Gastrocnemius medialis (tissue), 4 donors: Measurements from ENCODE around the gene PRKCE. TPM values are rescaled to one million over a fixed set of nuclear protein-coding genes. Genes with fewer than 3 reads are reported as not detected.

Experiments
- ATAC-seq, 2 donors: fragments of 150-250 bp; one replicate each; pipeline ENCODE4 v1.9.1; 2016
- DNase-seq, 2 donors: peaks; one replicate each; pipeline ENCODE4 v3.0.0-alpha.2; 2019
- H3K27ac ChIP-seq, 4 donors: fragments of 200-600 bp; sonication (generic); 1 replicate in 1 of 4; 2 replicates in 3 of 4; pipeline ENCODE4 v1.5.1; 2016 to 2018; ENCODE audit warnings: mild to moderate bottlenecking in 2 of 4, moderate library complexity in 1 of 4
- H3K27me3 ChIP-seq, 3 donors: fragments of 200-600 bp; sonication (generic) in 2 of 3; 1 replicate in 1 of 3; 2 replicates in 2 of 3; pipeline versions ENCODE4 v1.5.1 to v1.6.0; 2016 to 2019; ENCODE audit warnings: mild to moderate bottlenecking in 1 of 3, moderate library complexity in 1 of 3
- H3K36me3 ChIP-seq, 2 donors: fragments of 200-600 bp; sonication (generic) in 1 of 2; one replicate each; pipeline ENCODE4 v1.5.1; 2017 to 2018
- H3K4me1 ChIP-seq, 2 donors: fragments of 200-600 bp; sonication (generic) in 1 of 2; one replicate each; pipeline ENCODE4 v1.5.1; 2016 to 2017; ENCODE audit warnings: mild to moderate bottlenecking in 2 of 2
- H3K4me3 ChIP-seq, 4 donors: fragments of 200-600 bp; sonication (generic) in 3 of 4; 1 replicate in 1 of 4; 2 replicates in 3 of 4; pipeline ENCODE4 v1.5.1; 2016 to 2019; ENCODE audit warnings: mild to moderate bottlenecking in 2 of 4
- H3K9me3 ChIP-seq, 3 donors: fragments of 200-600 bp; sonication (generic) in 2 of 3; 1 replicate in 1 of 3; 2 replicates in 2 of 3; pipeline ENCODE4 v1.5.1; 2016 to 2019
- POLR2A ChIP-seq, 2 donors: fragments of 450-650 bp; IDR thresholded peaks; one replicate each; pipeline ENCODE4 v1.6.1; 2017; ENCODE audit warnings: antibody characterized with exemption in 2 of 2, mild to moderate bottlenecking in 2 of 2, moderate library complexity in 2 of 2
- in situ Hi-C, 4 donors: fragments of 200-750 bp; cut with MboI; loops; one replicate each; pipeline versions ENCODE4 v1.15.0 to v1.8.0; 2017; ENCODE audit warnings: low sequenced_read_pairs in 4 of 4
- intact Hi-C: fragments of 100-400 bp; cut with DNase I; formaldehyde crosslinking; loops from one replicate; pipeline ENCODE4 v1.15.1; 2023; ENCODE audit warnings: low total_unique reads
- total RNA-seq, 4 donors: library from RNA; depleted of rRNA; stranded (reverse); fragments of >200 nt; gene quantifications; one replicate each; pipeline versions ENCODE4 v1.1.0 to v1.2.3, GENCODE V29; 2016
- TF ChIP-seq, protein P1 (sequence below), 5 experiments: fragments of 450-650 bp in 3 of 5; fragments of 200-600 bp in 2 of 5; sonication (generic) in 2 of 5; IDR thresholded peaks in 4 of 5; conservative IDR thresholded peaks in 1 of 5; 1 replicate in 4 of 5; 2 replicates in 1 of 5; pipeline ENCODE4 v1.5.1; 2016 to 2019; ENCODE audit warnings: antibody characterized with exemption in 5 of 5, mild to moderate bottlenecking in 3 of 5, moderate library complexity in 3 of 5

The PRKCE gene
- total RNA-seq, 4 donors from 2014 or later: 5.8 to 28.9 (median 11.8) TPM

DNA sequence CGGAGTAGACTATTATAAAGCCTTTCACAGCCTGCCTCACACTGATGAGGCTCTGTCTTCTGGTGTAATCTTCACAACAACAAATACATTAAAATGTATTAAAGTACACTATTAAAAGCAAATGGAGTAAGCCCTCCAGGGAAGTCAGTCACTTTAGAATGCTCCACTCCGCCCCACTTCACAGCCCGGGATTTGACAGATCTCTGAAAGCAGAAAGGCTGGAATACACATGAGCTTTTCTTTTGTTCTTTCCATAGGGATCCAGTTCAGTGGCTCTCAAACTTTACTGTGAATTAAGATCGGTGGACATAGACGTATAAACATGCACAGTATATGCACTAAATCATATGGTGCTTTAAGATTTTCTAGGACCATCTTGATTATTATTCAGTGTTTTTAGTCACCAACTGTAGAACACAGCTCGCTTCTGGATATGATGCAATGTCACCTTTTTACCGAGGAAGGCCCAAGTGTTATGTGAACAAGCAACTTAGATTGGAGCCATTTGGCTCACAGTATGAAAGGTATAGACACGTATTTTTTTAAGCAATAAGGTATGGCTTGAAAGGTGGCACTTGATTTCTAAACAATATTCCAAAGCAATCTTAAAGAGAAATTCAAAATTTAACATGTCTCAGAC is 151.1 kb downstream of the PRKCE start:
- H3K9me3 ChIP-seq: no peaks in the 10 kb centered on the region
- H3K4me3 ChIP-seq: no peak overlapping the region
- peaks cover 0 to 4% of the 10 kb centered on the region in 2 donors for H3K4me1 ChIP-seq
- TF ChIP-seq, protein P1, sequence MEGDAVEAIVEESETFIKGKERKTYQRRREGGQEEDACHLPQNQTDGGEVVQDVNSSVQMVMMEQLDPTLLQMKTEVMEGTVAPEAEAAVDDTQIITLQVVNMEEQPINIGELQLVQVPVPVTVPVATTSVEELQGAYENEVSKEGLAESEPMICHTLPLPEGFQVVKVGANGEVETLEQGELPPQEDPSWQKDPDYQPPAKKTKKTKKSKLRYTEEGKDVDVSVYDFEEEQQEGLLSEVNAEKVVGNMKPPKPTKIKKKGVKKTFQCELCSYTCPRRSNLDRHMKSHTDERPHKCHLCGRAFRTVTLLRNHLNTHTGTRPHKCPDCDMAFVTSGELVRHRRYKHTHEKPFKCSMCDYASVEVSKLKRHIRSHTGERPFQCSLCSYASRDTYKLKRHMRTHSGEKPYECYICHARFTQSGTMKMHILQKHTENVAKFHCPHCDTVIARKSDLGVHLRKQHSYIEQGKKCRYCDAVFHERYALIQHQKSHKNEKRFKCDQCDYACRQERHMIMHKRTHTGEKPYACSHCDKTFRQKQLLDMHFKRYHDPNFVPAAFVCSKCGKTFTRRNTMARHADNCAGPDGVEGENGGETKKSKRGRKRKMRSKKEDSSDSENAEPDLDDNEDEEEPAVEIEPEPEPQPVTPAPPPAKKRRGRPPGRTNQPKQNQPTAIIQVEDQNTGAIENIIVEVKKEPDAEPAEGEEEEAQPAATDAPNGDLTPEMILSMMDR (IDR thresholded peaks at IDR 0.05 in 4 of 5, conservative IDR thresholded peaks at IDR 0.05 in 1 of 5): no peak
- TF ChIP-seq POLR2A (IDR thresholded peaks at IDR 0.05): no peak
- no peaks in the 10 kb centered on the region for H3K27me3 ChIP-seq
- DNase-seq: no peak
- intact Hi-C loops (no loop called here), in situ Hi-C loops (no loop called here)
- ATAC-seq: no peak
- H3K27ac ChIP-seq: no peak overlapping the region
- H3K36me3 ChIP-seq: no peaks in the 10 kb centered on the region

DNA sequence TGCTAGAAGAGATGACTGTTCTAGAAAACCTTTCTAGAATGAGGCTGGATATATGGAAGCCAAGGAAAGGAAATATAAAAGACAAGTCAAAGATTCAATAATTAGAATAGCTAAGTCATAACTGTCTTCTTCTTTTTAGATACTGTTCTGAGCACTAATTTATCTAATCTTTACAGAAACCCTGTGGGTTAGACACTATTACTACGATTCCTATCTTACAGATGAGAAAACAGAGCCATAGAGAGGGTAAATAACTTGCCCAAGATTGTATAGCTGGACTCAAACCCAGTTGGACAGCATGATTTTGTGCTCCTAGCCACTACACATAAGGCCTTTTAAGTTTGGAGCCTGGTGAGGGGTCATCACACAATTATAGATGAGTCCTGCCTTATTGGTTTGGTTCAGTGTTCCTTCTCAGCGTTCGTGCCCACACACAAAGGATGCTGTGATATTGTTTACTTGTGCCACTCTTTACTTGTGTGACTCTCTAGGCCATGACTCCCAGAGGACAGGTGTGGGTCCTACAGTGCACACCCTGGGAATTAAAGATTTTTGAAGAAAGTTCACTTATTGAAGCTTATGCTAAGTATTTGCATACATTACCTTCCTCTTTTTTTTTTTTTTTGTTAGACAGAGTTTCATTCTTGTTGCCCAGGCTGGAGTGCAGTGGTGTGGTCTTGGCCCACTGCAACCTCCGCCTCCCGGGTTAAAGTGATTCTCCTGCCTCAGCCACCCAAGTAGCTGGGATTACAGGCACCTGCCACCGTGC is 153.7 kb downstream of the PRKCE start:
- Histone ChIP-seq H3K4me3 (no peak overlapping the region), H3K36me3 (no peaks in the 10 kb centered on the region), H3K9me3 (no peaks in the 10 kb centered on the region), H3K27ac (no peak overlapping the region), H3K27me3 (no peaks in the 10 kb centered on the region), H3K4me1 (no peaks in the 10 kb centered on the region)
- TF ChIP-seq, protein P1 (IDR thresholded peaks at IDR 0.05 in 4 of 5, conservative IDR thresholded peaks at IDR 0.05 in 1 of 5): no peak
- TF ChIP-seq POLR2A (IDR thresholded peaks at IDR 0.05): no peak
- intact Hi-C loops (no loop called here), in situ Hi-C loops (no loop called here)
- no peak for ATAC-seq
- no peak for DNase-seq

DNA sequence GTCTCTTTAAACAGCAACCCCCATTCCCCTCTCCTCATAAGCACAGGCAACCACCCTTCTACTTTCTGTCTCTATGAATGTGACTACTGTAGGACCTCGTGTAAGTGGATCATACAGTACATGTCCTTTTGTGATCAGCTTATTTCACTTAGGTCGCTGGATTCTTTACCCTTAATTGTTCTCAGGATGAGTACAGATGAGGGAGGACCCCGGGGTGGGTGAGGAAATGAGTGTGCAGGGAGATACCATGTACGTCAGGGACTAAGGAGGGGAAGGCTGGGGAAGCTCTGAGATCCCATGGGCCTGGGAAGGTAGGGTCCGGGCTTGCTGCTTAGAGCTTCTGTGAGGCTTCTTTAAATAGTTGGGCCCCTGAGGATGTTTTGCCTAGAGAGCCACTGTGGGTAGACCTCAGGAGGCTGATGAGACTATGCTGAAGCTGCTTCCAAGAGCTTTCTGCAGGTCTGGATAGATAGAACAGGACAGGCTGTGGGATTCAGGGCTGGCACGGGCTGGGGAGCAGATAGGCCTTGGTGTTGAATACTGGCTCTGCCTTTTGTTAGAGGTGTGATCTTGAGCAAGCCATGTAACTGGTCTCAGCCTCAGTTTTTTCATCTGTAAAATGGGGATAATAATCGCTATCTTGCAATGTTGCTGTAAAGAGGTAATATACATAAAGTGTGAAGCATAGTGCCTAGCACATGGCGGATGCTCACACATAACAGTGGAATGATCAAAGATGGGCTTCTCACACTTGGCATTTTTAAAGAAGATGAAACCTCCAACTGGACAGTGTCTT is 155.3 kb downstream of the PRKCE start:
- DNase-seq (no peak), ATAC-seq (no peak)
- peaks cover 0 to under 1% of the 10 kb centered on the region in 2 donors for H3K4me1 ChIP-seq
- no peaks in the 10 kb centered on the region for H3K9me3 ChIP-seq
- no peak overlapping the region for H3K27ac ChIP-seq
- intact Hi-C loops (no loop called here), in situ Hi-C loops (no loop called here)
- no peaks in the 10 kb centered on the region for H3K36me3 ChIP-seq
- no peaks in the 10 kb centered on the region for H3K27me3 ChIP-seq
- no peak overlapping the region for H3K4me3 ChIP-seq
- TF ChIP-seq POLR2A (IDR thresholded peaks at IDR 0.05): no peak
- TF ChIP-seq, protein P1 (IDR thresholded peaks at IDR 0.05 in 4 of 5, conservative IDR thresholded peaks at IDR 0.05 in 1 of 5): no peak

DNA sequence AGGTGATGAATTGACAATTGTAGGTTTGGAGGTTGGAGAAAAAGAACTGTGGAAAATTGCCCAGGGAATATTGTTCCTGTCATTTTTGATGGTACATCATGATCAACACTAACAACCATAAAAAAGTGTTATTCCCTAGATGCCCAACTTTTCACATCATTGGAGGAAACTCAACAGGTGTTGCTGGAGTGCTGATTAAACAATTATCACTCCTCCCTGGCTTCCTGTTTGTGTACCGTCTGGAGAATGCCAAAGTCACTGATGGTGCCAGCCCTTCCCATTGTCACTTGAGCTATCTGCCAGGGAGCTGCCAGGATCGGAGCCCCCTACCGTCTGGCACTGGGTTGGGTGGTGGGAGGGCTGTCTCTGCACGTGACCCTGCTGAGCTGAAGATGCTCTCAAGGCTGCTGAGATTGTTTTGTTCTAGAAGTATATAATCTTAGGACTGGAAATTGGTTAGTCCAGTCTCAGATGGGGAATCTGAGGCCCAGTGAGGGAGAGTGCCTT is 156.9 kb downstream of the PRKCE start:
- intact Hi-C loops: no loop called here
- Histone ChIP-seq H3K4me1 (peaks cover 15 to 16% of the 10 kb centered on the region in 2 donors), H3K9me3 (no peaks in the 10 kb centered on the region), H3K36me3 (no peaks in the 10 kb centered on the region), H3K4me3 (no peak overlapping the region), H3K27me3 (no peaks in the 10 kb centered on the region), H3K27ac (no peak overlapping the region)
- ATAC-seq (no peak), DNase-seq (no peak)
- in situ Hi-C loops: no loop called here
- TF ChIP-seq POLR2A (IDR thresholded peaks at IDR 0.05): no peak
- TF ChIP-seq, protein P1 (IDR thresholded peaks at IDR 0.05 in 4 of 5, conservative IDR thresholded peaks at IDR 0.05 in 1 of 5): no peak
